ENCODE measurements around the gene PODNL1.
A peak's percentile ranks its signal among the peaks of the same experiment; 100 is the strongest.

Gene PODNL1

DNA sequence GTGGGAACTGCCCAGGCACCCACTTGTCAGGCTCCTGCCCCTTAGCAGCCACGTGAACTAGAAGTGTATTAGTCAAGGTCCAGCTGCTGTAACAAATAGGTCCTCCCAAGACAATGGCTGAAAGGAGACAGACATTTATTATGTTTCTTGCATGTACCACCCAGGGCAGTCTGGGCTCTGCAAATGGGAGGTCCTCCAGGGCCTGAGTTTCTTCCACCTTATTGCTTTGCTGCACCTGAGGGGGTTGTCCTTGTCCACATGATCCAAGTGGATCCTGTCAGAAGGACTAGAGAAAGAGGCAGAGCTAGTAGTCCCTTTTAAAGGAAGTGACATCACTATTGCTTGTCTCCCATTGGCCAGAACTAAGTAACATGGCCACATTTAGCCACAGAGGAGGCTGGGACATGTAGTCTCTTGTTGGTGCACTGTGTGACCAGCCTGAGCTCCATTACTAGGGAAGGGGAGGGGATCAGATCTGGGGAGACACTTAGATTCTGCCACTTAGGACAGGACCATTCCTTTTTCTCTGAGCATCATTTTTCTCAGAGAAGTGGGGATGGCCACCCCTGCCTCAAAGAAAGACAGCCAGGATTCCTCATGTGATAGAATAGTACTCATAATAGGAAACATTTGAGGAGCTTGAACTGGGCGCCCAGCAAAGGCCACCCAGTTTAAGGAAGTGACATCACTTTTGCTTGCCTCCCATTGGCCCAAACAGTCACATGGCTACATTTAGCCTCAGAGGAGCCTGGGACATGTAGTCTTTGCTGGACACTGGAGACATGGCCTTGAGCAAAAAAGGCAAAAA, 17.1 kb downstream of the PODNL1 start:
- peak; percentile 89 for DNase-seq
- H3K36me3 ChIP-seq (ENCODE audit: control insufficient read depth, insufficient read depth, low read length), result peaks cover 5% of the 10 kb centered on the region
- H3K79me1 ChIP-seq (ENCODE audit: low read length), result no peaks in the 10 kb centered on the region
- H3K4me2 ChIP-seq (ENCODE audit: low read length), result no peak overlapping the region
- WGBS (ENCODE audit: extremely low coverage, insufficient coverage, low lambda C conversion rate), result no CpG with 5 or more reads among the region's 2 CpGs
- no peak overlapping the region for H2BK5ac ChIP-seq (ENCODE audit: low read length)
- no peak overlapping the region for H2AK5ac ChIP-seq (ENCODE audit: low read length)
- no peak overlapping the region for H3K4me3 ChIP-seq (ENCODE audit: low read length)
- no peaks in the 10 kb centered on the region for H3K27me3 ChIP-seq (ENCODE audit: insufficient read depth, low read length, poor library complexity)
- no peak overlapping the region for H3K56ac ChIP-seq (ENCODE audit: low read length)
- no peak overlapping the region for H3K18ac ChIP-seq (ENCODE audit: low read length)
- no peaks in the 10 kb centered on the region for H3K4me1 ChIP-seq (ENCODE audit: control insufficient read depth, low read depth, low read length)
- no peak overlapping the region for H3K4ac ChIP-seq (ENCODE audit: low read depth, low read length)
- H3K79me2 ChIP-seq (ENCODE audit: control insufficient read depth, insufficient read depth, low read length), result no peaks in the 10 kb centered on the region
- no peak overlapping the region for H4K5ac ChIP-seq (ENCODE audit: low read length)
- no peak overlapping the region for H3K23ac ChIP-seq (ENCODE audit: low read length)
- H4K8ac ChIP-seq (ENCODE audit: low read depth, low read length), result no peak overlapping the region
- H3K9ac ChIP-seq (ENCODE audit: low read length), result no peak overlapping the region
- H2BK120ac ChIP-seq (ENCODE audit: low read depth, low read length), result no peak overlapping the region
- no peak overlapping the region for H2BK15ac ChIP-seq (replicated peaks; ENCODE audit: low read depth)
- no peak overlapping the region for H3K27ac ChIP-seq (ENCODE audit: low read depth, low read length)

DNA sequence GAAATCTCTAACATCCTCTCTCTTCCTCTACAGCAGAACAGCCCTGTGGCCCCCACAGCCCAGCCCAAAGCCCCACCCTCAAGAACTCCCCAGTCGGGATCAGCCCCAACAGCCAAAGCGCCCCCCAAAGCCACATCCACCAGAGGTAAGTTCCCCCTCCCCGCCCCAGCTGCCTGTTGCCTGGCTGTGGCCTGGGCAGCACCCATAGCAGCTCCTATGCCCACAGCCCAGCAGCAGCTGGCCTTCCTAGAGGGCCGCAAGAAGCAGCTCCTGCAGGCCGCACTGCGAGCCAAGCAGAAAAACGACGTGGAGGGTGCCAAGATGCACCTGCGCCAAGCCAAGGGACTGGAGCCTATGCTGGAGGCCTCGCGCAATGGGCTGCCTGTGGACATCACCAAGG, 17.7 kb downstream of the PODNL1 start:
- Histone ChIP-seq H2BK120ac (ENCODE audit: low read depth, low read length) (no peak overlapping the region), H3K18ac (ENCODE audit: low read length) (no peak overlapping the region), H3K36me3 (ENCODE audit: control insufficient read depth, insufficient read depth, low read length) (peaks cover 5% of the 10 kb centered on the region), H3K23ac (ENCODE audit: low read length) (no peak overlapping the region), H2BK5ac (ENCODE audit: low read length) (no peak overlapping the region), H3K4me1 (ENCODE audit: control insufficient read depth, low read depth, low read length) (no peaks in the 10 kb centered on the region), H3K4me3 (ENCODE audit: low read length) (no peak overlapping the region), H3K79me1 (ENCODE audit: low read length) (no peaks in the 10 kb centered on the region), H3K9ac (ENCODE audit: low read length) (no peak overlapping the region), H2AK5ac (ENCODE audit: low read length) (no peak overlapping the region), H3K4ac (ENCODE audit: low read depth, low read length) (no peak overlapping the region), H2BK15ac (replicated peaks; ENCODE audit: low read depth) (no peak overlapping the region), H4K8ac (ENCODE audit: low read depth, low read length) (no peak overlapping the region), H3K27me3 (ENCODE audit: insufficient read depth, low read length, poor library complexity) (no peaks in the 10 kb centered on the region), H4K5ac (ENCODE audit: low read length) (no peak overlapping the region), H3K56ac (ENCODE audit: low read length) (no peak overlapping the region), H3K79me2 (ENCODE audit: control insufficient read depth, insufficient read depth, low read length) (no peaks in the 10 kb centered on the region), H3K27ac (ENCODE audit: low read depth, low read length) (no peak overlapping the region), H3K4me2 (ENCODE audit: low read length) (no peak overlapping the region)
- WGBS (ENCODE audit: extremely low coverage, insufficient coverage, low lambda C conversion rate), result no CpG with 5 or more reads among the region's 11 CpGs
- DNase-seq, result no peak

DNA sequence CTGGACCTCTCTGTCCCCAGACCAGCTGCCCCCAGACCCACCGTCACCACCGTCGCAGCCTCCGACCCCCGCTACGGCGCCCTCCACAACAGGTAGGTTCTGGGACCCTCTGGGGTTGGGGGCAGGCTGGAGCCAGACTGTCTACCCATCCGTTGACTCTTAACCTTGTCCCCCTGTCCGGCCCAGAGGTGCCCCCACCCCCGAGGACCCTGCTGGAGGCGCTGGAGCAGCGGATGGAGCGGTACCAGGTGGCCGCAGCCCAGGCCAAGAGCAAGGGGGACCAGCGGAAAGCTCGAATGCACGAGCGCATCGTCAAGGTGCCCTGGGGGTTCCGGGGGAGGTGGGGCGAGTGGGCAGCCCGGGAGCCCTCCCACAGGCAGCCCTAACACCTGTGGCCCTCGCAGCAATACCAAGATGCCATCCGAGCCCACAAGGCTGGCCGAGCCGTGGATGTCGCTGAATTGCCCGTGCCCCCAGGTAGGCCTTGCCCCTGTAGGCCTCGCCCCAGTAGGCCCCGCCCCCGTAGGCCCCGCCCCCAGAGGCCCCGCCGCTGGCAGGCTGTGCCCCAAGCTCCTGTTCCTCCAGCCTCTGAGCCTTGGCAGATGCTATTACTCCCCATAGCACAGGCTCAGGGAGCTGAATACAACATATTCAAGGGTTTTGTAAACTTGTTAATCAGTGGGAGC, 19.3 kb downstream of the PODNL1 start:
- H3K79me1 ChIP-seq (ENCODE audit: low read length), result no peaks in the 10 kb centered on the region
- no CpG with 5 or more reads among the region's 34 CpGs for WGBS (ENCODE audit: extremely low coverage, insufficient coverage, low lambda C conversion rate)
- no peak for DNase-seq

DNA sequence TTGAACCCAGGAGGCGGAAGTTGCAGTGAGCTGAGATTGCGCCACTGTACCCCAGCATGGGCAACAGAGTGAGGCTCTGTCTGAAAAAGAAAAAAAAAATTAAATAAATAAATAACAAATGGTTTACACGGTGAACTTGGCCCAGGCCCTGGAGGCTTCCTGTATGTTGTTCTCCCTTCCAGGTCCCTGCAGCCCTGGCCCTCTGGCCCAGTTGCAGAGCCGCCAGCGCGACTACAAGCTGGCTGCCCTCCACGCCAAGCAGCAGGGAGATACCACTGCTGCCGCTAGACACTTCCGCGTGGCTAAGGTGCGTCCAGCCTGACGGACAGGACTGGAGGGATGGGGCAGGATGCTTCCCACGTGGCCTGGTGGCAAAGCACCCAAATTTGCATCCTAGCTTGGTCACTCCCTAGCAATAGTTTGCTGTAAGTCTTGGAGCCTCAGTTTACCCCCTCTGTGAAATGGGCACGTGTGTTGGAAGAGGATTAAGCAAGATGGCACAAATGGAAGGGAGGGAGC, 20.3 kb downstream of the PODNL1 start:
- H3K79me1 ChIP-seq (ENCODE audit: low read length), result no peaks in the 10 kb centered on the region
- H2AK5ac ChIP-seq (ENCODE audit: low read length), result no peak overlapping the region
- no peaks in the 10 kb centered on the region for H3K4me1 ChIP-seq (ENCODE audit: control insufficient read depth, low read depth, low read length)
- peaks cover 5% of the 10 kb centered on the region for H3K36me3 ChIP-seq (ENCODE audit: control insufficient read depth, insufficient read depth, low read length)
- H3K18ac ChIP-seq (ENCODE audit: low read length), result no peak overlapping the region
- H3K56ac ChIP-seq (ENCODE audit: low read length), result no peak overlapping the region
- DNase-seq, result no peak
- H3K4ac ChIP-seq (ENCODE audit: low read depth, low read length), result no peak overlapping the region
- H3K4me3 ChIP-seq (ENCODE audit: low read length), result no peak overlapping the region
- WGBS (ENCODE audit: extremely low coverage, insufficient coverage, low lambda C conversion rate), result no CpG with 5 or more reads among the region's 14 CpGs
- H3K27ac ChIP-seq (ENCODE audit: low read depth, low read length), result no peak overlapping the region
- no peak overlapping the region for H2BK15ac ChIP-seq (replicated peaks; ENCODE audit: low read depth)
- no peaks in the 10 kb centered on the region for H3K79me2 ChIP-seq (ENCODE audit: control insufficient read depth, insufficient read depth, low read length)
- H4K5ac ChIP-seq (ENCODE audit: low read length), result no peak overlapping the region
- H4K8ac ChIP-seq (ENCODE audit: low read depth, low read length), result no peak overlapping the region
- no peak overlapping the region for H2BK120ac ChIP-seq (ENCODE audit: low read depth, low read length)
- H3K23ac ChIP-seq (ENCODE audit: low read length), result no peak overlapping the region
- H3K9ac ChIP-seq (ENCODE audit: low read length), result no peak overlapping the region
- no peak overlapping the region for H3K4me2 ChIP-seq (ENCODE audit: low read length)
- no peak overlapping the region for H2BK5ac ChIP-seq (ENCODE audit: low read length)
- H3K27me3 ChIP-seq (ENCODE audit: insufficient read depth, low read length, poor library complexity), result no peaks in the 10 kb centered on the region

More for the DNA sequence above, 19.3 kb downstream of the PODNL1 start:
- H3K36me3 ChIP-seq (ENCODE audit: control insufficient read depth, insufficient read depth, low read length), result peaks cover 5% of the 10 kb centered on the region
- no peak overlapping the region for H3K56ac ChIP-seq (ENCODE audit: low read length)
- H2BK15ac ChIP-seq (replicated peaks; ENCODE audit: low read depth), result no peak overlapping the region
- H3K4ac ChIP-seq (ENCODE audit: low read depth, low read length), result no peak overlapping the region
- H2AK5ac ChIP-seq (ENCODE audit: low read length), result no peak overlapping the region
- no peaks in the 10 kb centered on the region for H3K27me3 ChIP-seq (ENCODE audit: insufficient read depth, low read length, poor library complexity)
- no peak overlapping the region for H3K18ac ChIP-seq (ENCODE audit: low read length)
- no peak overlapping the region for H4K5ac ChIP-seq (ENCODE audit: low read length)
- no peak overlapping the region for H3K4me3 ChIP-seq (ENCODE audit: low read length)
- H3K4me1 ChIP-seq (ENCODE audit: control insufficient read depth, low read depth, low read length), result no peaks in the 10 kb centered on the region
- no peak overlapping the region for H3K4me2 ChIP-seq (ENCODE audit: low read length)
- no peak overlapping the region for H3K23ac ChIP-seq (ENCODE audit: low read length)
- no peak overlapping the region for H2BK5ac ChIP-seq (ENCODE audit: low read length)
- H2BK120ac ChIP-seq (ENCODE audit: low read depth, low read length), result no peak overlapping the region
- no peaks in the 10 kb centered on the region for H3K79me2 ChIP-seq (ENCODE audit: control insufficient read depth, insufficient read depth, low read length)
- H4K8ac ChIP-seq (ENCODE audit: low read depth, low read length), result no peak overlapping the region
- H3K27ac ChIP-seq (ENCODE audit: low read depth, low read length), result no peak overlapping the region
- no peak overlapping the region for H3K9ac ChIP-seq (ENCODE audit: low read length)

DNA sequence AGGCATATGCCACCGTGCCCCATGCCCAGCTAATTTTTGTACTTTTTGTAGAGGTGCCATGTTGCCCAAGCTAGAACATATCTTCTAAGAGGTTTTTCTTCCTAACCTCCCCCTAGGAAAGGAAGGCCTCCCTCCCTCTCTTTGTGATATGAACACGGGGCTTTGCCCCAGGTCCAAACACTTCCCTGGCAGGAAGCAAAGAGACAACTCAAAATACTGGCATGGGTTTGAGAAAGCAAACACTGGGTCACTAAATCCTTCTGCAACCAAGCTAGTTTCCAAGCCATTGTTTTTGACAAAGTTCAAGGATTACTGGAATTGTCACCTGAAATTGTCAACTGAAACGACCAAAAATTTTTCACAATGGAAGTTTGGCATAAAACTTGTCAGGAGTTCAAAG, 23.4 kb downstream of the PODNL1 start:
- H3K36me3 ChIP-seq (ENCODE audit: control insufficient read depth, insufficient read depth, low read length), result peaks cover 2% of the 10 kb centered on the region
- no peak overlapping the region for H3K4me2 ChIP-seq (ENCODE audit: low read length)
- no peak overlapping the region for H2AK5ac ChIP-seq (ENCODE audit: low read length)
- H3K79me2 ChIP-seq (ENCODE audit: control insufficient read depth, insufficient read depth, low read length), result no peaks in the 10 kb centered on the region
- H4K5ac ChIP-seq (ENCODE audit: low read length), result no peak overlapping the region
- no peak overlapping the region for H2BK5ac ChIP-seq (ENCODE audit: low read length)
- no peak overlapping the region for H3K4ac ChIP-seq (ENCODE audit: low read depth, low read length)
- H3K27ac ChIP-seq (ENCODE audit: low read depth, low read length), result no peak overlapping the region
- no CpG with 5 or more reads among the region's 3 CpGs for WGBS (ENCODE audit: extremely low coverage, insufficient coverage, low lambda C conversion rate)
- H3K18ac ChIP-seq (ENCODE audit: low read length), result no peak overlapping the region
- H3K56ac ChIP-seq (ENCODE audit: low read length), result no peak overlapping the region
- no peak overlapping the region for H3K23ac ChIP-seq (ENCODE audit: low read length)
- DNase-seq, result no peak
- H3K79me1 ChIP-seq (ENCODE audit: low read length), result no peaks in the 10 kb centered on the region
- no peaks in the 10 kb centered on the region for H3K4me1 ChIP-seq (ENCODE audit: control insufficient read depth, low read depth, low read length)
- no peak overlapping the region for H2BK120ac ChIP-seq (ENCODE audit: low read depth, low read length)
- H3K27me3 ChIP-seq (ENCODE audit: insufficient read depth, low read length, poor library complexity), result no peaks in the 10 kb centered on the region
- H4K8ac ChIP-seq (ENCODE audit: low read depth, low read length), result no peak overlapping the region
- no peak overlapping the region for H3K9ac ChIP-seq (ENCODE audit: low read length)
- H2BK15ac ChIP-seq (replicated peaks; ENCODE audit: low read depth), result no peak overlapping the region
- no peak overlapping the region for H3K4me3 ChIP-seq (ENCODE audit: low read length)
